Fibroblast of skin of left quadriceps (primary cell): ENCODE results near the gene PSMG4.

Experiments
- DNase-seq, 2 experiments: peaks; one replicate each; pipeline ENCODE4 v3.0.0-alpha.2; 2013; ENCODE audit warnings: low read depth in 2 of 2

PSMG4 gene

GRCh38 chr6:3258720-3259490, at the start of gene PSMG4:
PSMG4 (plus strand) TSS chr6:3258947; CDS start chr6:3259023, 76 bp downstream.
- DNase-seq = peak; percentile 59 to 72

GRCh38 chr6:3209114-3210023, 49.4 kb upstream of the PSMG4 start:
- DNase-seq = peak; percentile 94

- no peak for DNase-seq
Measured at GRCh38 chr6:3210024-3210610, 48.6 kb upstream of the PSMG4 start.

GRCh38 chr6:3211681-3212080, 47.1 kb upstream of the PSMG4 start:
- DNase-seq = no peak

GRCh38 chr6:3212261-3212660, 46.5 kb upstream of the PSMG4 start:
- DNase-seq = no peak

- DNase-seq = no peak
Measured at GRCh38 chr6:3213334-3213695, 45.4 kb upstream of the PSMG4 start.

GRCh38 chr6:3214898-3215297, 43.8 kb upstream of the PSMG4 start:
- no peak for DNase-seq

GRCh38 chr6:3217286-3217685, 41.5 kb upstream of the PSMG4 start:
- no peak for DNase-seq

GRCh38 chr6:3218266-3218665, 40.5 kb upstream of the PSMG4 start:
- no peak for DNase-seq

GRCh38 chr6:3220366-3220765, 38.4 kb upstream of the PSMG4 start:
- DNase-seq = no peak

GRCh38 chr6:3221578-3221977, 37.2 kb upstream of the PSMG4 start:
- DNase-seq = no peak

GRCh38 chr6:3222506-3223038, 36.2 kb upstream of the PSMG4 start:
- DNase-seq = no peak

- DNase-seq = no peak
Measured at GRCh38 chr6:3226042-3226441, 32.7 kb upstream of the PSMG4 start.

GRCh38 chr6:3226481-3227362, 32.0 kb upstream of the PSMG4 start:
- no peak for DNase-seq

- DNase-seq = peak in 1 of 2 experiments; percentile 57
Measured at GRCh38 chr6:3227363-3228045, 31.2 kb upstream of the PSMG4 start, which contains the start of gene TUBB2B. TUBB2B (minus strand) TSS chr6:3227653; CDS start chr6:3227543, 110 bp downstream.

- no peak for DNase-seq
Measured at GRCh38 chr6:3228046-3228671, 30.6 kb upstream of the PSMG4 start.

- DNase-seq = no peak
Measured at GRCh38 chr6:3228771-3229565, 29.8 kb upstream of the PSMG4 start.

GRCh38 chr6:3229566-3230178, 29.1 kb upstream of the PSMG4 start:
- DNase-seq = no peak
